ENCODE results near the gene DVL1.

GRCh38 chr1:1345860-1346500, 3.2 kb downstream of the DVL1 start:
- TF ChIP-seq YY1 (IDR thresholded peaks at IDR 0.05; ENCODE audit: insufficient read depth, insufficient read length) (no peak), ZNF274 (IDR thresholded peaks at IDR 0.05; ENCODE audit: low read depth, low read length) (no peak), SUZ12 (IDR thresholded peaks at IDR 0.05; ENCODE audit: extremely low read depth, insufficient read depth, insufficient read length) (no peak)

Measured in NT2/D1 (cell line).